Natural killer cell (primary cell): ENCODE data around the gene CBFA2T3. TPM values are rescaled to one million over a fixed set of nuclear protein-coding genes. Genes with fewer than 3 reads are reported as not detected.
A peak's percentile ranks its signal among the peaks of the same experiment; 100 is the strongest.

Experiments
- ATAC-seq, 3 donors: fragments of 150-1000 bp in 2 of 3; fragments of 200-7000 bp in 1 of 3; cut with Tn5 transposase; 1 replicate in 1 of 3; 2 replicates in 2 of 3; pipeline ENCODE4 v1.10.0; 2021; ENCODE audit warnings: mild to moderate bottlenecking in 2 of 3, moderate library complexity in 2 of 3
- DNase-seq, 2 donors: peaks; one replicate each; pipeline versions ENCODE4 v3.0.0 to v3.0.0-alpha.2; 2013 to 2021; ENCODE audit warnings: mixed read lengths in 1 of 2
- H3K27ac ChIP-seq: one replicate; pipeline ENCODE4 v1.5.1; 2013; ENCODE audit warnings: mild to moderate bottlenecking, low read length
- H3K27me3 ChIP-seq: one replicate; pipeline ENCODE4 v1.6.1; 2013; ENCODE audit warnings: low read length; ENCODE audit not compliant: control insufficient read depth, insufficient read depth
- H3K36me3 ChIP-seq: one replicate; pipeline ENCODE4 v1.6.1; 2013; ENCODE audit warnings: low read length; ENCODE audit not compliant: control insufficient read depth, insufficient read depth
- H3K4me1 ChIP-seq: one replicate; pipeline ENCODE4 v1.6.1; 2013; ENCODE audit warnings: low read length; ENCODE audit not compliant: control insufficient read depth, insufficient read depth
- H3K4me3 ChIP-seq: one replicate; pipeline ENCODE4 v1.5.1; 2013; ENCODE audit warnings: low read length
- H3K9me3 ChIP-seq: one replicate; pipeline ENCODE4 v1.6.1; 2013; ENCODE audit warnings: low read length; ENCODE audit not compliant: control insufficient read depth, insufficient read depth
- H3K27ac Mint-ChIP-seq, 2 donors: one replicate each; pipeline ENCODE4 v1.8.0; 2022; ENCODE audit warnings: mild to moderate bottlenecking in 2 of 2, mixed read lengths in 2 of 2, moderate library complexity in 1 of 2
- H3K27me3 Mint-ChIP-seq, 2 donors: one replicate each; pipeline ENCODE4 v1.8.0; 2022; ENCODE audit warnings: low read depth in 2 of 2, mixed read lengths in 2 of 2
- H3K36me3 Mint-ChIP-seq: one replicate; pipeline ENCODE4 v1.8.0; 2022; ENCODE audit warnings: mixed read lengths
- H3K4me1 Mint-ChIP-seq, 2 donors: one replicate each; pipeline ENCODE4 v1.8.0; 2022; ENCODE audit warnings: mixed read lengths in 2 of 2
- H3K4me3 Mint-ChIP-seq: one replicate; pipeline ENCODE4 v1.8.0; 2022; ENCODE audit warnings: mild to moderate bottlenecking, moderate library complexity, mixed read lengths
- H3K9me3 Mint-ChIP-seq, 2 donors: one replicate each; pipeline ENCODE4 v1.8.0; 2022; ENCODE audit warnings: mixed read lengths in 2 of 2
- WGBS: methylation state at CpG from one replicate; pipeline ENCODE4 v1.1.7; 2013; ENCODE audit warnings: missing lambda C conversion rate; ENCODE audit not compliant: insufficient coverage; 5-methylcytosine and 5-hydroxymethylcytosine counted together
- intact Hi-C: fragments of 100-400 bp; cut with micrococcal nuclease; formaldehyde crosslinking; loops from one replicate; pipeline ENCODE4 v1.14.2; 2022
- total RNA-seq, 4 donors: library from RNA; stranded (reverse); fragments of 120-200 nt in 1 of 4; gene quantifications; one replicate each; pipeline versions ENCODE4 v1.2.3 to v1.2.4, GENCODE V29; 2013 to 2022
- TF ChIP-seq, protein P1 (sequence below): fragments of 200-600 bp; IDR thresholded peaks from one replicate; pipeline ENCODE4 v1.8.0; 2022; ENCODE audit warnings: antibody characterized with exemption

The CBFA2T3 gene
- total RNA-seq, 3 donors from 2014 or later (not counting 1 experiment from before 2014, with no cell fraction given), result 2.5 to 7.8 (median 4.2) TPM

DNA sequence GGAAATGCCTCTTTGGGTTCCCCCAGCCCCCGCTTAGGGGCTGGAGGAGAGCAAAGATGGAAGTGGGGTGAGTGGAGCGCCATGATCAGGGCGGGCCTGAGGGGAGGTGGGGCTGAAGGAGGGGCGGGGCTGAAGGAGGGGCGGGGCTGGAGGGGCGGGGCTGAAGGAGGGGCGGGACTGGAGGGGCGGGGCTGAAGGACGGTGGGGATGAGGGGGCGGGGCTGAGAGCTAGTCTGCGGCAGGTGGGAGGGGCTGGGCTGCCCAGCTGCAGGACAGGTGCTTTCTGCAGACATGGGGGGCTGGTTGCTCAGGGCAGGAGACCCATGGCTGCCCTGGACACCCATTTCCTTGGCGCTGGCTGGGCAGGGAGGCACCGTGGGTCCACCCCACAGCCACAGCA, 71.4 kb downstream of the CBFA2T3 start:
- peaks cover 6 to 16% of the 10 kb centered on the region in 2 donors for H3K4me1 Mint-ChIP-seq
- no peak overlapping the region for H3K27ac Mint-ChIP-seq
- intact Hi-C loops, result no loop called here
- Histone ChIP-seq H3K27ac (no peak overlapping the region), H3K4me1 (peaks cover 10% of the 10 kb centered on the region), H3K36me3 (no peaks in the 10 kb centered on the region), H3K9me3 (no peaks in the 10 kb centered on the region), H3K27me3 (no peaks in the 10 kb centered on the region), H3K4me3 (no peak overlapping the region)
- H3K4me3 Mint-ChIP-seq, result no peak overlapping the region
- ATAC-seq (peak in 2 of 3 donors; percentile 21 to 48), DNase-seq (peak in 1 of 2 donors; percentile 33)
- H3K9me3 Mint-ChIP-seq, result no peaks in the 10 kb centered on the region
- WGBS, result 64% methylated on average over 7 of the region's 13 CpGs
- TF ChIP-seq, protein P1, sequence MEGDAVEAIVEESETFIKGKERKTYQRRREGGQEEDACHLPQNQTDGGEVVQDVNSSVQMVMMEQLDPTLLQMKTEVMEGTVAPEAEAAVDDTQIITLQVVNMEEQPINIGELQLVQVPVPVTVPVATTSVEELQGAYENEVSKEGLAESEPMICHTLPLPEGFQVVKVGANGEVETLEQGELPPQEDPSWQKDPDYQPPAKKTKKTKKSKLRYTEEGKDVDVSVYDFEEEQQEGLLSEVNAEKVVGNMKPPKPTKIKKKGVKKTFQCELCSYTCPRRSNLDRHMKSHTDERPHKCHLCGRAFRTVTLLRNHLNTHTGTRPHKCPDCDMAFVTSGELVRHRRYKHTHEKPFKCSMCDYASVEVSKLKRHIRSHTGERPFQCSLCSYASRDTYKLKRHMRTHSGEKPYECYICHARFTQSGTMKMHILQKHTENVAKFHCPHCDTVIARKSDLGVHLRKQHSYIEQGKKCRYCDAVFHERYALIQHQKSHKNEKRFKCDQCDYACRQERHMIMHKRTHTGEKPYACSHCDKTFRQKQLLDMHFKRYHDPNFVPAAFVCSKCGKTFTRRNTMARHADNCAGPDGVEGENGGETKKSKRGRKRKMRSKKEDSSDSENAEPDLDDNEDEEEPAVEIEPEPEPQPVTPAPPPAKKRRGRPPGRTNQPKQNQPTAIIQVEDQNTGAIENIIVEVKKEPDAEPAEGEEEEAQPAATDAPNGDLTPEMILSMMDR, result no peak
- H3K36me3 Mint-ChIP-seq, result no peaks in the 10 kb centered on the region
- H3K27me3 Mint-ChIP-seq, result peaks cover 0 to 2% of the 10 kb centered on the region in 2 donors

DNA sequence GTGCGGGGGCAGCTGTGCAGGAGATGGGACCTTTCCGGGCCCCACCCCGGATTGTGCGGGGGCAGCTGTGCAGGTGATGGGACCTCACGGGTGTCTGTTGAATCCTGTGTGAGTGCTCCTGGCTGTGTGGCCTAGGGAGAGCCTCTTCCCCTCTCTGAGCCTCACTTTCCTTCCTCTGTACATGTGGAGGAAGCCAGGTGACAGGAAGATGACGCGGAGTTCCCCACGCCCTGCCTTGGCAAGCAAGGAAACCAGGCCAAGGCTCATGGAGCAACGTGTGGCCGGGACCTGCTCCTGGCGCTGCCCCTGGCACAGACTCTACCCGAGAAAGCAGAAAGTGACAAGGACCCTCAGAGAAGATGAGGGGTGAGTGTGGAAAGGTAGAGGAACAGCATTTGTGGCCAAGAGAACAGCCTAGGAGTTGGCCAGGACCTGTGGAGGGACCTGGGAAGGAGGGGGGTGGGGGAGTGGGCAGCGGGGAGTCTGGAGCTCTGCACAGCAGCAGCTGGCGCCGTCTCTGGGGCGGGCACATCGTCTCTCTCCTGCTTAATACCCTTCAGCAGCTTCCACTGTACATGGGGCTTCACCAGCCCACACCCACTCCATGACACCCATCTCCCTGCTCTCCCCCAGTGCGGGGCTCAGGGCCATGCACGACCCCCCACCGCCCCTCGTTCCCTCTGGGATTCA, 72.2 kb downstream of the CBFA2T3 start:
- Histone ChIP-seq H3K4me3 (no peak overlapping the region), H3K9me3 (no peaks in the 10 kb centered on the region), H3K27me3 (no peaks in the 10 kb centered on the region), H3K27ac (no peak overlapping the region), H3K36me3 (no peaks in the 10 kb centered on the region), H3K4me1 (peaks cover 10% of the 10 kb centered on the region)
- intact Hi-C loops, result no loop called here
- Mint-ChIP-seq H3K27me3 (no peaks in the 10 kb centered on the region), H3K9me3 (no peaks in the 10 kb centered on the region), H3K4me3 (no peak overlapping the region), H3K27ac (no peak overlapping the region), H3K4me1 (peaks cover 6 to 12% of the 10 kb centered on the region in 2 donors), H3K36me3 (no peaks in the 10 kb centered on the region)
- 89% methylated on average over 21 of the region's 21 CpGs for WGBS
- TF ChIP-seq, protein P1, result no peak
- no peak for ATAC-seq
- no peak for DNase-seq

DNA sequence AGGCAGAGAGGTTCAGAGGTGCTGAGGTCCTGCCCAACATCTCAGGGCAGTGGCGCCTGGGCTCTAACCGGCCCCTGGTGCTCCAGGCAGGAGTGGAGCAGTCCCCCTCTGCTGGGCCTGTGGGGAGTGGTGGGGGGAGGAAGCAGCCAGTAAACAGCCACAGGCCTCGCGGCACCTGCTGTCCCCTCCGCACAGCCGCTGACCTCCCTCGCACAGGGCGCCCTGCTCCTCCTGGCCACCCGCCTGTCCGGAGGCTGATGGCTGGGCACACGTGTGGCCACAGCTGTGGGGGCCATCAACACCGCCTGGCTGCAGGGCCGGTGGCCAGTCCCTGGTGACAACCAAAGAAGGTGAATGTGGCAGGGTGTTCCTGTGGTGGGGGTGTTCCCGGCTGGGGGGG, 73.7 kb downstream of the CBFA2T3 start:
- H3K36me3 Mint-ChIP-seq, result no peaks in the 10 kb centered on the region
- H3K36me3 ChIP-seq, result no peaks in the 10 kb centered on the region

More for the DNA sequence above, 73.7 kb downstream of the CBFA2T3 start:
- H3K4me1 ChIP-seq, result peaks cover 10% of the 10 kb centered on the region
- Mint-ChIP-seq H3K9me3 (no peaks in the 10 kb centered on the region), H3K4me1 (peaks cover 6 to 12% of the 10 kb centered on the region in 2 donors), H3K27ac (no peak overlapping the region), H3K27me3 (no peaks in the 10 kb centered on the region), H3K4me3 (no peak overlapping the region)
- no peak overlapping the region for H3K27ac ChIP-seq
- TF ChIP-seq, protein P1, result no peak
- intact Hi-C loops, result no loop called here
- no peaks in the 10 kb centered on the region for H3K9me3 ChIP-seq
- no peak overlapping the region for H3K4me3 ChIP-seq
- ATAC-seq (no peak), DNase-seq (no peak)
- no peaks in the 10 kb centered on the region for H3K27me3 ChIP-seq
- 91% methylated on average over 12 of the region's 14 CpGs for WGBS
